Neutrophil (primary cell): ENCODE results near the gene B4GALNT2.
"Not testable (repeated sequence)": the region's sequence is repeated elsewhere in the genome, so short reads cannot be mapped to it uniquely, and the experiment has no call there.

Experiments
- H3K27ac ChIP-seq: fragments of 200-600 bp; sonication (generic); 2 replicates; pipeline ENCODE4 v1.5.1; 2016; ENCODE audit warnings: mild to moderate bottlenecking, moderate library complexity
- H3K27me3 ChIP-seq: fragments of 200-600 bp; sonication (generic); 2 replicates; pipeline ENCODE4 v1.6.0; 2016; ENCODE audit warnings: mild to moderate bottlenecking
- H3K36me3 ChIP-seq: fragments of 200-600 bp; sonication (generic); 2 replicates; pipeline ENCODE4 v1.5.1; 2017
- H3K4me1 ChIP-seq, 2 experiments: fragments of 200-600 bp in 1 of 2; sonication (generic) in 1 of 2; 1 replicate in 1 of 2; 2 replicates in 1 of 2; pipeline versions ENCODE4 v1.5.1 to v1.6.1; 2013 to 2016; ENCODE audit warnings: low read depth in 1 of 2, low read length in 1 of 2, mild to moderate bottlenecking in 1 of 2, moderate library complexity in 1 of 2; ENCODE audit not compliant: control insufficient read depth in 1 of 2, insufficient read depth in 1 of 2
- H3K4me3 ChIP-seq, 2 experiments: fragments of 200-600 bp in 1 of 2; sonication (generic) in 1 of 2; 1 replicate in 1 of 2; 2 replicates in 1 of 2; pipeline ENCODE4 v1.5.1; 2013 to 2016; ENCODE audit warnings: low read depth in 1 of 2, low read length in 1 of 2, mild to moderate bottlenecking in 1 of 2, moderate library complexity in 1 of 2
- H3K9me3 ChIP-seq: fragments of 200-600 bp; sonication (generic); 2 replicates; pipeline ENCODE4 v1.5.1; 2016
- TF ChIP-seq, protein P1 (sequence below): fragments of 200-600 bp; sonication (generic); IDR thresholded peaks from 2 replicates; pipeline ENCODE4 v1.5.1; 2016; ENCODE audit warnings: antibody characterized with exemption

Gene B4GALNT2, protein sequence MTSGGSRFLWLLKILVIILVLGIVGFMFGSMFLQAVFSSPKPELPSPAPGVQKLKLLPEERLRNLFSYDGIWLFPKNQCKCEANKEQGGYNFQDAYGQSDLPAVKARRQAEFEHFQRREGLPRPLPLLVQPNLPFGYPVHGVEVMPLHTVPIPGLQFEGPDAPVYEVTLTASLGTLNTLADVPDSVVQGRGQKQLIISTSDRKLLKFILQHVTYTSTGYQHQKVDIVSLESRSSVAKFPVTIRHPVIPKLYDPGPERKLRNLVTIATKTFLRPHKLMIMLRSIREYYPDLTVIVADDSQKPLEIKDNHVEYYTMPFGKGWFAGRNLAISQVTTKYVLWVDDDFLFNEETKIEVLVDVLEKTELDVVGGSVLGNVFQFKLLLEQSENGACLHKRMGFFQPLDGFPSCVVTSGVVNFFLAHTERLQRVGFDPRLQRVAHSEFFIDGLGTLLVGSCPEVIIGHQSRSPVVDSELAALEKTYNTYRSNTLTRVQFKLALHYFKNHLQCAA

DNA sequence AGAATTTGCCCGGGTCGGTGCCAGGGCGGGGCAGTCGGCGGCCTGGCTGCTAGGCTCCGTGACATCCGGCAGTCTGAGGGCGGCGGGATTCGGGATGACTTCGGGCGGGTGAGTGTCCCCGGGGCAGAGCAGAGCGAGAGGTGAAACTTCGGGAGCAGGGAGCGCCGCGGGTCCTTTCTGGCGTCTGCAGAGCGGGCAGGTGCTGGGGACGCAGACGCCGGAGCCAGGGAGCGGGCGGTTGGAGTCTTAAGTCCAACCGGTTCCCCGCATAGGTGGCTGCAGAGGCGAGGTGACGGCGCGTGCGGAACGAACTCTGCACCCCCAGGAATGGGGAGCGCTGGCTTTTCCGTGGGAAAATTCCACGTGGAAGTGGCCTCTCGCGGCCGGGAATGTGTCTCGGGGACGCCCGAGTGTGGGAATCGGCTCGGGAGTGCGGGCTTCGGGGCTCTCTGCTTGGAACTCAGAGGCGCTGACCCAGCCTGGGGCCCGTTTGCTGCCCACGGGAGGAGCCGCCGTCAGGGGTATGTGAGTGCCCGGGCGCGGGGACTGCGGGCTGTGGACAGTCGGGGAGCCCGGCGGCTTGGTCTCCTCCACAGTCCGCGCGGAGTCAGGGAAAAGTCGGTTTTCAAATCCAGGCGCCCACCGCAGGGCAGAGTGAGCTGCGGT, at the start of gene B4GALNT2:
TSS of gene B4GALNT2 (plus strand) at position 71 of the 666 bp plus-strand sequence. CDS start at position 95, 24 bp downstream.
- TF ChIP-seq, protein P1, sequence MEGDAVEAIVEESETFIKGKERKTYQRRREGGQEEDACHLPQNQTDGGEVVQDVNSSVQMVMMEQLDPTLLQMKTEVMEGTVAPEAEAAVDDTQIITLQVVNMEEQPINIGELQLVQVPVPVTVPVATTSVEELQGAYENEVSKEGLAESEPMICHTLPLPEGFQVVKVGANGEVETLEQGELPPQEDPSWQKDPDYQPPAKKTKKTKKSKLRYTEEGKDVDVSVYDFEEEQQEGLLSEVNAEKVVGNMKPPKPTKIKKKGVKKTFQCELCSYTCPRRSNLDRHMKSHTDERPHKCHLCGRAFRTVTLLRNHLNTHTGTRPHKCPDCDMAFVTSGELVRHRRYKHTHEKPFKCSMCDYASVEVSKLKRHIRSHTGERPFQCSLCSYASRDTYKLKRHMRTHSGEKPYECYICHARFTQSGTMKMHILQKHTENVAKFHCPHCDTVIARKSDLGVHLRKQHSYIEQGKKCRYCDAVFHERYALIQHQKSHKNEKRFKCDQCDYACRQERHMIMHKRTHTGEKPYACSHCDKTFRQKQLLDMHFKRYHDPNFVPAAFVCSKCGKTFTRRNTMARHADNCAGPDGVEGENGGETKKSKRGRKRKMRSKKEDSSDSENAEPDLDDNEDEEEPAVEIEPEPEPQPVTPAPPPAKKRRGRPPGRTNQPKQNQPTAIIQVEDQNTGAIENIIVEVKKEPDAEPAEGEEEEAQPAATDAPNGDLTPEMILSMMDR, result no peak
- no peaks in the 10 kb centered on the region for H3K4me1 ChIP-seq
- no peak within 1 kb of the TSS for H3K27ac ChIP-seq
- peaks cover 99% of the 10 kb centered on the region for H3K27me3 ChIP-seq
- no peaks in the 10 kb centered on the region for H3K36me3 ChIP-seq
- no peak within 1 kb of the TSS for H3K4me3 ChIP-seq
- H3K9me3 ChIP-seq, result peaks cover 3% of the 10 kb centered on the region

DNA sequence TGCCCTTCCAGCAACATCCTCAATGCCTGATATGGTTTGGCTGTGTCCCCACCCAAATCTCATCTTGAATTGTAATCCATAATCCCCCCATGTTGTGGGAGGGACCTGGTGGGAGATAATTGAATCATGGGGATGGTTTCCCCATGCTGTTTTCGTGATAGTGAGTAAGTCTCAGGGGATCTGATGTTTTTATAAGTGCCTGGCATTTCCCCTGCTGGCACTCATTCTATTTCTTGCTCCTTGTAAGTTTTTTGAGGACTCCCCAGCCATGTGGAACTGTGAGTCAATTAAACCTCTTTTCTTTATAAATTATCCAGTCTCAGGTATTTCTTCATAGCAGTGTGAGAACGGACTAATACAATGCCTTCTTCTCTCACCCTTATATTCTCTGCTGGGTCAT, 47.5 kb upstream of the B4GALNT2 start:
- not testable (repeated sequence) for H3K27ac ChIP-seq, H3K4me3 ChIP-seq, H3K9me3 ChIP-seq, H3K4me1 ChIP-seq, H3K36me3 ChIP-seq
- peaks cover 49% of the 10 kb centered on the region for H3K27me3 ChIP-seq

DNA sequence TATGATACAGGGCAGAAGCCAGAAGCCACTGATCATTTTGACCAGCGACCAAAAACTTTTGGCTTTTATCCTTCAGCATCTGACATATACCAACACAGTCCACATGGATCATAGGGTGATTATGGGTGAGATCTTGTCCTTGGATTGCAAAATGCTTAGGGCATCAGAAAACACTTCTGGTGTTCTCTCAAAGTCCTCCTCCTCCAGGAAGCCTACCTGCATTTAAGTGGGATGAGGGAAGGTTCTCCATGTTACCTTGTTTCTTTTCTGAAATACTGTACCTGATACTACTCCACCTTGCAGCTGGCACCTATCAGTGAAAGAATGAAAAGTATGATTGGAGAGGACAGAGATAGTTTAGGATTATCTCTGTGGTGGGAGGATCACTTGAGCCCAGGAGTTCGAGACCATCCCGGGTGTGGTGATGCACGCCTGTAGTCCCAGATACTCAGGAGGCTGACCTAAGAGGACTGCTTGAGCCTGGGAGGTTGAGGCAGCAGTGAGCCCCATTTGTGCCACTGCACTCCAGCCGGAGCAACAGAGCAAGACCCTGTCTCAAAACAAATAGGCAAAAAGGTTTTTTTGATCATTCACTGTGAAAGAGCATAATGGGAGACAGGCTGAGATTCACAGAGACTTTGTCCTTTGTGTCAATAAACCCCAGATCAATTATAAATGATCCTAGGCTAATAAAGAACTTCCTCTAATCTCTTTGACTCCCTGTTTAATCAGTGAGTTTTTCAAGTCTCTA, 46.8 kb upstream of the B4GALNT2 start:
- H3K27ac ChIP-seq, result no peak overlapping the region
- no peaks in the 10 kb centered on the region for H3K4me1 ChIP-seq
- H3K4me3 ChIP-seq, result no peak overlapping the region
- H3K9me3 ChIP-seq, result no peaks in the 10 kb centered on the region
- TF ChIP-seq, protein P1, result no peak
- no peaks in the 10 kb centered on the region for H3K36me3 ChIP-seq
- H3K27me3 ChIP-seq, result peaks cover 49% of the 10 kb centered on the region

DNA sequence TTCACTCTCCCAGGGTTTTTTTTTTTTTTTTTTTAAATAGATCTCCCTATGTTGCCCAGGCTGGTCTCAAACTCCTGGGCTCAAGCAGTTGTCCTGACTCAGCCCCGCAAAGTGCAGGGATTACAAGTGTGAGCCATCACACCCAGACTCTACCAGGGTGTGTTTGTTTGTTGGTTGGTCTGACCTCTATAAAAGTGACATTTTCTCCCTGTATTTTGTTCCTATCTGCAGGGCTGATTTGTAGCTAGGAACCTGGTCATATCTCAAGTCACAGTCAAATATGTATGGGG, 46.3 kb upstream of the B4GALNT2 start:
- Histone ChIP-seq H3K27me3 (peaks cover 51% of the 10 kb centered on the region), H3K4me3 (no peak overlapping the region), H3K27ac (no peak overlapping the region), H3K4me1 (no peaks in the 10 kb centered on the region), H3K36me3 (no peaks in the 10 kb centered on the region), H3K9me3 (no peaks in the 10 kb centered on the region)
- TF ChIP-seq, protein P1, result no peak

DNA sequence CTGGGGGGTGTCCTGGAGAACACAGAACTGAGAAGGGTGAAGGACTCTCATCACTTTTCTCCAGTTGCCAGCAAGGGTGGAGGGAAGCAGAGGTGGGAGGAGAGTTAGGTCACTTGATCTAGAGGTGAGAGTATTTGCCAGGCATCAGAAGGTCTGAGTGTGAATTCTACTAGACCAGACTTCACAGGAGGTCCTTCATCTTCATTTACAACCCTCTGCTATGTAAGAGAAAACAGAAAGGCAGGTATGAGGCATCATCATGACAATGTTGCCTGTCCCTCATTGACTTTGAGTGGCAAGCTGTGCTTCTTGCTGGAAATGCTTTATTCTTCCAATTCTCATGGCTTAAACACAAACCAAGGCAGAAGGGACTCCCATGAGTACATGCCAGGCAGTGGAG, 45.9 kb upstream of the B4GALNT2 start:
- H3K4me1 ChIP-seq, result no peaks in the 10 kb centered on the region
- no peaks in the 10 kb centered on the region for H3K36me3 ChIP-seq
- H3K4me3 ChIP-seq, result no peak overlapping the region
- no peaks in the 10 kb centered on the region for H3K9me3 ChIP-seq
- peaks cover 55% of the 10 kb centered on the region for H3K27me3 ChIP-seq
- TF ChIP-seq, protein P1, result no peak
- H3K27ac ChIP-seq, result no peak overlapping the region
